SKM-1 (cell line): Measurements from ENCODE around the gene SHROOM3.

Experiments used
- DNase-seq: peaks from one replicate; lab custom pipeline; 2025; ENCODE audit not compliant: unreplicated experiment; lab: John Stamatoyannopoulos, UW

SHROOM3 gene

DNA sequence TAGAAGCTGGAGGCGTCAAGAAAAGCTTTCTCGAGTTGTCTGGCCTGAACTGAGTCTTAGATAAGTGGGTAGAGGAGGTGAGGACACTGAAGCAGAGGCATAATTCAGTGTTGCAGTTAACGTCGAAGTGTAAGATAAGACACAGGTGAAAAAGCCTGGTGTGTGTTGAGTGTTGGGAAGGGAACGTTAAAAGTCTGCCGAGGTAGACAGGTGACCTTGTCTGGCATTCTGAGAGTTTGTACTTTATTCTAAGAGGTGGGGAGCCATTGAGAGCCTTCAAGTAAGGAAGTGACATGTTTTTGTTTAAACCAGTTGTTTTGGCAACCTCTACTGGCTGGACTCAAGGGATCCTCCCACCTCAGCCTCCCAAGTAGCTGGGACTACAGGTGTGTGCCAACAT, 219.1 kb downstream of the SHROOM3 start:
- DNase-seq: no peak

- no peak for DNase-seq
These were observed 219.8 kb downstream of the SHROOM3 start for GRCh38 chr4:76654791-76655190.

DNA sequence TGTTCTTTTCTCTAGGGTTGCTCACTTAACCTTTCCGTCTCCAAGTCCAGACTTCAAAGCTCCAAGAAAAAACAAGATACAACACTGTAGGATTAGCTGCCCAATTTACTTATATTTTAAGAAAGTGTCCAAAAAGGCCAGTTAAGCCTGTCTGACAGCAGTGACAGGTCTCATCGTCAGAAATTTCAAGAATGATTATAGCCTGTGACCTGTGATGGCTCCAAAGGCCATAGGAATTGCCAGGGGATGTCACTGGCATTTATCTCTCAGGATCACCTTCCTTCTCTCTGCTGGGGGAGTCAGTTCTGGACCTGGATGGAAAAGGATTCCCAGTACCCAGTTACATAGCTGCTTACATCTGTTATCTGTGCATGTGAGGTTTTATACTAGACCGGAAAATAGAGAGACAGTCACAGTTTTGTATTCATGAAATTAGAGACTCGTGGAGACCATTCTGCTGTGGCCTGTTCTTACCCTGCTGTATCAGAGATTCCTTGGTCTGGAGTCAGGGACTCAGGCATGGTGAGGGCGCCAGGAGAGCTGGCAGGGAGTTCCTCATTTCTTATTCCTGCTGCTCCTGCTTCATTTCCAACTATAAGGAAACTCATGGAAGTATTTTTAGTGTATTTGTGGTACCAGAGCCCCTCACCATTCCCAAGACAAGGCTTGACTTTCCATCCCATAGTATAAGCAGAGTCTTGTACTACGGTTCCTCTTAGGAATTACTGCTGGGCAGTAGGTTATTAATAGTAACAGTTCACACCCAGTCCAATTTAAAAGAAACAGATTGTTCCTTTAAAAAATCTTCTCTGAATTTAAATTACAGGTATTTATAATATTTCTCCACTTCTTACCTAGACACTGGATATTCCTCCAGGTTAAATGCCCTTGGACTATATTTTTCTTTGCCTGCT, 220.8 kb downstream of the SHROOM3 start:
- no peak for DNase-seq

DNA sequence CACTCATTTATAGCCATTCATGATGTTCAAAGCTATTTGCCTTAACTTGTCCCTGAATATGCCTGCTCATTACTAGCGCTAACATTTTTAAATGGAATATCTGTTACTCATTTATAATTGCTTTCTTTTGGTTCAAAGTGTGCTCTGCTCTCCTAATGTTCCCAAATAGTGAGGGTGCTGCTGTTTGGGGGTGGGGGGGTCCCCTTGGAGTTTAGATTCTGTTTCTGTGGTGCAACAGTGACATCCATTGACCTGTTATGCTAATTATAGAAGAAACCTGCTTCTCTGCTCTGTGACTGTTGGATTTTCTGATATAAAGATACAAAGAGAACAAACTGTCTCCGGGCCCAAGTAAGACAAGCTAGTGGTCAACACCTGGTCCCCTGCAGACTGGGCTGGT, 222.4 kb downstream of the SHROOM3 start:
- no peak for DNase-seq

DNA sequence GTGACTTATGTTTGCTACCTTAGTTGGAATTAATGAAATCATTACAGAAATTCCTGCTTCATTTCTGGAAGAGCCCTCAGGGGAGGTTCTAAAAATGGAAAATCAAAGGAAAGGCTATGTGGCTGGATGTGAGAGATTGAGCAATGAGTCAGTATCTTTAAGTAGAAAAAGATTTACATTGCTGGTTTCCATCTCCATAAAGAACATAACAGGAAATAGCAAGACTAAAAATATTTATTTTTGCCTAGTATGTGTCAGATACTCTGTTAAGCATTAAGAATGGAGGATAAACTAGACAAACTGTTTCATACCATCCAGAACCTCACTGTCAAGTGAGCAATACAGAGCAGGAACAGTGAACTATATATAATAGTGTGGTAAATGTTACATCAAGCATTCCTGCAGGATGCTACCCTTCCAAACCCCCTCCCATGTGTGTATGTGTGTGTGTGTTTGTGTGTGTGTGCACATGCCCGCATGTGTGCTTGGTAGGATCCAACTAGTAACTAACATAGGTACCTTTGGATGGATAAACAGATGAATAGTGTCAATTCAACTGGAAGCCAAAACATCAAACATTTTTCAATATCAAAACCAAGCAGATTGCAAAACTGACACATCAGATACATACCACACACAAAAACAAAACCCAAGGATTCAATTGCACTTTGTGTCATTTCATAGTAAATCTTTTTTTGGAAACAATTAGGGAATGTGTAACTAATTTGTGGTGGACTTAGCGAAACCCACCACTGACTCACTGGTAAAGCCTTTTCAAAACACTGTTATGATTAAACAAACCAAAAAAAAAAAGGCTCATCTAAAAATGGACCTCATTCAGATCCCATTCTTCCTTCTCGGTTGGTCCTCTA, 223.4 kb downstream of the SHROOM3 start:
- DNase-seq: no peak

DNA sequence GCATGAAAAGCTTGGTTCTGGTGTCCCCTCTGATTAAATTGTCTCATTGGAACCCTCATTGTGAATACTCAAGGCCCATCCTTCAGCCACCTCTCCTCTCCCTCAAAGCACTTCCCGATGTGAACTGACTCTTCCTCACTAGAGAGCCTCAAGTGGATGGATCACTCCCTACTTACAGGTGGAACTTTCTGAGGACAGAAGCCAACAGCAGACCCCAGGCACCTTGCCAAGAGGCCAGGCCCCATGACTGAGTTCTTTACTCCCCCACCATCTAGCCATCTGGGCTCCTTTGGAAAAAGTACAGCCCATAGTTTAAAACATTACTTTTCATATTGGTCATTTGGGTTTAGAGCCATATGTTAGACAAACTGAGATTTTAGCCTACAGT, 224.1 kb downstream of the SHROOM3 start:
- DNase-seq: no peak

GRCh38 chr4:76663824-76664223, 228.8 kb downstream of the SHROOM3 start:
- DNase-seq: no peak

- DNase-seq: no peak
These were observed 230.1 kb downstream of the SHROOM3 start for GRCh38 chr4:76665153-76665552.

- no peak for DNase-seq
These were observed 230.7 kb downstream of the SHROOM3 start for GRCh38 chr4:76665721-76666120.

GRCh38 chr4:76666944-76667532, 232.0 kb downstream of the SHROOM3 start:
- DNase-seq: no peak

DNA sequence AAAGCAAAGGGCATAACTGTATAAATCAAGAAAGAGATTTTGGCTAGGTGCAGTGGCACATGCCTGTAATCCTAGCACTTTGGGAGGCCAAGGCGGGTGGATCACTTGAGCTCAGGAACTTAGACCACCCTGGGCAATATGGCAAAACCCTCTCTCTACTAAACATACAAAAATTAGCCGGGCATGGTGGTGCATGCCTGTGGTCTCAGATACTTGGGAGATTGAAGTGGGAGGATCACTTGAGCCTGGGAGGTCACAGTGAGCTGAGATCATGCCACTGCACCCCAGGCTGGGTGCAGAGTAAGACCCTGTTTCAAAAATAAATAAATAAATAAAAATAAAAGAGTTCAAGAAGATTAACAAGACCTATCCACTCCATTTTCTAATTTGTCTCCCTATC, 235.6 kb downstream of the SHROOM3 start:
- no peak for DNase-seq

- DNase-seq: no peak
These were observed 238.3 kb downstream of the SHROOM3 start for GRCh38 chr4:76673362-76673761.

DNA sequence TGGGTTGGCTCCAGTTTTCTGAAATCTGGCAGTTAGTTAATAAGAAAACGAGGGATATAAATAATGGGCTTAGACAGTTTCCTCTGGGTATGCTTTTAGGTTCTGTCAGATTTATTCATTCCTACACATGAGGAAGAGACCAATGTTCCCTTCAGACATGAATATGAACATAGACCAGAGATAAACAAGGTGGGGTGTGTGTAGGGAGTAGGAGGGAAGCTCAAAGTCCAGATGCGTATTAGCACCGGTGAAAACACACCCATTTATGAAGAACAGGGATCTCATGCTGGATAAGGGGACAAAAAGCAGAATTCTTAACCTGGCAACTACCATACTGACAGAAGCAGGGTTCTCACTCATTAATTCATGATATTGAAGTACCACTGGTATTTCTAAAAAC, 240.0 kb downstream of the SHROOM3 start:
- no peak for DNase-seq

GRCh38 chr4:76677571-76678326, 242.7 kb downstream of the SHROOM3 start:
- no peak for DNase-seq

- DNase-seq: no peak
These were observed 244.7 kb downstream of the SHROOM3 start for GRCh38 chr4:76679691-76680090.

GRCh38 chr4:76680952-76681351, 245.9 kb downstream of the SHROOM3 start:
- DNase-seq: no peak

DNA sequence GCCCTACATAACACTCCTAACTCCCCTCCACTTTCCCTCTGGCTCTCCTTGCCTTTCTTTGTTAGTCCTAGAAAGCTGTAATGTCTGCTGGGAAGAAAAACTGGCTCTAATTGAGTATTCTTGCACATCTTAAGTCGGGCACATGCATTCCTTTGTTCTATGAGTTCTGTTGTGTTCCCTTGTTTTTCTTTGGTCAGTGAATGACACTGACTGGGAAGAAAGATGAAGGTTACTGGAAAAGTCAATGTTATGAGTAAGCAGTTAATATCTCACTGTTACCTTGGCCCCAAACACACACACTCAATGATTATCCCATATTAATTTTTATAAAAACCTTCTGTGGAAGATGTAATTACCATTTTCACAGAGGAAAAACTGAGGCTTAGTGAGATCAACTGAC, 247.0 kb downstream of the SHROOM3 start:
- no peak for DNase-seq

DNA sequence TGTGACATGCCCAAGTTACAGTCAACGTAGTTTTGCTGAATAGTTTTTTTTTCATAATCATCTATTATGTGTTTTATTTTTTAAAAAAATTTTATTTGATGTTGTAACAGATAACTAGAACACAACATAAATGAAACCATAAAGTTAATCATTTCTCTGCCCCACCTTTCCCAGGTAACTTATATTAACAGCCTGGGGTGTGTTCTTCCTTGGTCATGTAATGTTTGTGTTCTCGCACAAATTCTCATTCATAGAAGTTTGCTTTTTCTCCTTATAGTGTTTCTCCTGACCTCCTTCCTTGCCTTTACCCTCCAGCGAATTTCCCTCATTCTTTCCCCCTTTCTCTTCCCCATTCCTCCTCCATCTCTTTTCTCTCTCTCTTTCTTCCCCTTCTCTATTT, 248.1 kb downstream of the SHROOM3 start:
- DNase-seq: no peak

- no peak for DNase-seq
These were observed 252.9 kb downstream of the SHROOM3 start for GRCh38 chr4:76687746-76688448.

DNA sequence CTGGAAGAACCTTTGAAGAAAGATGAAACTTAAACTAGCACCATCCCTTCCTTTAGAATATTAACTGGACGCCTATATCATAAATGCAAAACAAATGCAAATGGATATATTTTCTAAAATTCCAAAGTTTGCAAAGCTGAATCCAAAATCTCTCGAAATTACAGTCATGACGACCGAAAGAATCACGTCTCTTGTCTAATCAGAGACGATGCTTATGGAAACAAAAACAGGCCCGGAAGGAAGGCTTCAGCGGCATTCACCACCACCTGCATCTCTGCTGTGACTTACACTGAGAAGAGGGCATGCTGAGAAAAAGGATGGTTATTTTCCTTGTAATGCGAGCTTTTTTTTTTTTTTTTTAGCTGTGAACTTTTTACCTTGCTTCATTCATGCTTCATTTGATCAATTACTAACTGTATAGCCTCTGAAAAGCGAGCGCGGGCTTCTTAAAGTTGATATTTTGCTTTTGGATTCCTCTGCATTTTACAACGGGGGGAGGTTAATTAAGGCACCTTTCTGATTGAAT, 253.7 kb downstream of the SHROOM3 start:
- DNase-seq: no peak
